PC-3 (cell line): Measurements from ENCODE around the gene ZDHHC16. TPM values are rescaled to one million over a fixed set of nuclear protein-coding genes. Genes with fewer than 3 reads are reported as not detected.

Experiments used
- ATAC-seq: fragments of 200-7000 bp; cut with Tn5 transposase; 2 replicates; pipeline ENCODE4 v1.9.1; 2020; ENCODE audit warnings: mild to moderate bottlenecking, moderate library complexity
- BruUV-seq: library from RNA; stranded (reverse); fragments of 400-500 nt; replicated peaks from 2 replicates; lab custom pipeline; 2021; lab: Mats Ljungman, UMichigan
- CTCF ChIA-PET: fragments of 300-600 bp; sonication (Branson Sonifier 250); formaldehyde crosslinking; loops from one replicate; lab custom pipeline; 2022; ENCODE audit warnings: antibody characterized with exemption; lab: Charles Lee
- POLR2A ChIA-PET: fragments of 300-600 bp; sonication (Branson Sonifier 250); formaldehyde crosslinking; loops from one replicate; lab custom pipeline; 2022; ENCODE audit warnings: antibody characterized with exemption; ENCODE audit not compliant: unreplicated experiment; lab: Charles Lee
- DNase-seq: peaks from one replicate; pipeline ENCODE4 v3.0.0-alpha.2; 2015
- H2AFZ ChIP-seq: fragments of 300-600 bp; sonication (generic); 2 replicates; pipeline ENCODE4 v1.6.0; 2016; ENCODE audit warnings: antibody characterized with exemption, low read length
- H3F3A ChIP-seq: fragments of 300-600 bp; sonication (generic); one replicate; pipeline ENCODE4 v1.6.0; 2017; ENCODE audit warnings: antibody characterized with exemption, low read length, control low read depth, mild to moderate bottlenecking; ENCODE audit not compliant: unreplicated experiment
- H3K27ac ChIP-seq: fragments of 300-600 bp; sonication (generic); 2 replicates; pipeline ENCODE4 v1.5.1; 2016; ENCODE audit warnings: mild to moderate bottlenecking, low read length
- H3K27me3 ChIP-seq: fragments of 300-600 bp; sonication (generic); 2 replicates; pipeline ENCODE4 v1.6.1; 2016; ENCODE audit warnings: low read length, mixed read lengths
- H3K36me3 ChIP-seq: fragments of 300-600 bp; sonication (generic); 2 replicates; pipeline ENCODE4 v1.6.1; 2016; ENCODE audit warnings: low read depth, mixed run types, low read length, mixed read lengths
- H3K4me1 ChIP-seq: fragments of 300-600 bp; sonication (generic); 2 replicates; pipeline ENCODE4 v1.5.1; 2016; ENCODE audit warnings: low read length; ENCODE audit not compliant: insufficient read depth
- H3K4me2 ChIP-seq: fragments of 300-600 bp; sonication (generic); 2 replicates; pipeline ENCODE4 v1.6.0; 2016; ENCODE audit warnings: low read length
- H3K4me3 ChIP-seq: fragments of 300-600 bp; sonication (generic); 2 replicates; pipeline ENCODE4 v1.5.1; 2016; ENCODE audit warnings: mild to moderate bottlenecking, low read length, mixed read lengths
- H3K79me2 ChIP-seq: fragments of 300-600 bp; sonication (generic); 2 replicates; pipeline ENCODE4 v1.6.1; 2017; ENCODE audit warnings: low read length, mixed read lengths
- H3K9ac ChIP-seq: fragments of 300-600 bp; sonication (generic); 2 replicates; pipeline ENCODE4 v1.6.0; 2016; ENCODE audit warnings: mild to moderate bottlenecking, low read length
- H3K9me2 ChIP-seq: fragments of 300-600 bp; sonication (generic); replicated peaks from 2 replicates; pipeline ENCODE4 v1.6.1; 2016; ENCODE audit warnings: mixed run types, low read length, mixed read lengths
- H3K9me3 ChIP-seq: fragments of 300-600 bp; sonication (generic); 2 replicates; pipeline ENCODE4 v1.6.1; 2016; ENCODE audit warnings: low read length, mixed read lengths
- H4K20me1 ChIP-seq: fragments of 300-600 bp; sonication (generic); 2 replicates; pipeline ENCODE4 v1.6.1; 2016; ENCODE audit warnings: low read length, mixed read lengths
- CTCF ChIP-seq: fragments of 300-600 bp; sonication (generic); conservative IDR thresholded peaks from 2 replicates; pipeline ENCODE4 v1.5.1; 2017; ENCODE audit warnings: antibody characterized with exemption, low read depth, mild to moderate bottlenecking, low read length
- EZH2 ChIP-seq: fragments of 300-600 bp; sonication (generic); IDR thresholded peaks from one replicate; pipeline ENCODE4 v1.6.1; 2017; ENCODE audit warnings: antibody characterized with exemption, mild to moderate bottlenecking, low read length; ENCODE audit not compliant: unreplicated experiment
- EZH2phosphoT487 ChIP-seq: fragments of 300-600 bp; sonication (generic); IDR thresholded peaks from 2 replicates; pipeline ENCODE4 v1.6.1; 2018; ENCODE audit warnings: mild to moderate bottlenecking, antibody characterized with exemption, low read length, borderline replicate concordance
- intact Hi-C: fragments of 100-400 bp; cut with micrococcal nuclease; formaldehyde crosslinking; loops from 2 replicates; pipeline ENCODE4 v1.9.0; 2023
- total RNA-seq: library from RNA; depleted of rRNA; stranded (reverse); fragments of >200 nt; gene quantifications from 2 replicates; pipeline ENCODE4 v1.2.3, GENCODE V29; 2014

The ZDHHC16 gene
- total RNA-seq, 1 experiment from 2014 or later: 35.1 TPM

GRCh38 chr10:97444212-97444611 lies 1.8 kb upstream of the ZDHHC16 start:
- ChIA-PET CTCF (no interaction called here), POLR2A (no interaction called here)
- ATAC-seq: no peak
- Histone ChIP-seq H3K4me1 (peaks cover 21% of the 10 kb centered on the region), H3K9me3 (no peaks in the 10 kb centered on the region), H3K27me3 (no peaks in the 10 kb centered on the region), H3K27ac (no peak overlapping the region), H4K20me1 (no peaks in the 10 kb centered on the region), H3F3A (no peaks in the 10 kb centered on the region), H3K79me2 (peaks cover 51% of the 10 kb centered on the region), H3K9me2 (no peaks in the 10 kb centered on the region), H2AFZ (no peak overlapping the region), H3K4me2 (peak overlapping the region; percentile 93; the same call in 1 of the 2 replicates), H3K36me3 (no peaks in the 10 kb centered on the region), H3K9ac (no peak overlapping the region), H3K4me3 (peak overlapping the region; percentile 100; the same call in 1 of the 2 replicates)
- DNase-seq: no peak
- TF ChIP-seq EZH2: no peak
- no TSS peak for BruUV-seq
- intact Hi-C loops: no loop called here

DNA sequence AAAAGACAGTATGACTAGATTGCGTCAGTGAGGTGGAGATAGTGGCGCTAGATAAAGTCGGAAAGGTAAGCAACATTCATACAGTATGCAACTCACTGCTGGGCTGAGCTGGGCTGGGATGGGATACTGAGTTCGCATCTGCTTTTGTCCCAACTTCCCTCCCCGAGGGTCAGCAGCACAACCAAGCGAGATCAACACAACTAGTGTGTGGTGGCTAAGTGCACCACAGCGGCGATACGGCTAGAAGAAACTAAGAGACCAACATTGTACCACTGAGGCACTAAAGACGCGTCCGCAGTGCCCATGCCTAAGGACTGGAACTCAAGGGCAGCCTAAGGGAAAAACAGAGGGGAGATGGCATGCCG lies 636 bp upstream of the ZDHHC16 start:
- Histone ChIP-seq H3K79me2 (peaks cover 56% of the 10 kb centered on the region), H3K9me2 (no peaks in the 10 kb centered on the region), H3K27me3 (no peaks in the 10 kb centered on the region), H3K4me1 (peaks cover 21% of the 10 kb centered on the region), H3K9ac (peak overlapping the region; percentile 83), H2AFZ (peak overlapping the region; percentile 95), H3K4me3 (peak overlapping the region; percentile 100), H3F3A (no peaks in the 10 kb centered on the region), H3K9me3 (no peaks in the 10 kb centered on the region), H3K27ac (no peak overlapping the region), H4K20me1 (no peaks in the 10 kb centered on the region), H3K4me2 (peak overlapping the region; percentile 93), H3K36me3 (no peaks in the 10 kb centered on the region)
- POLR2A ChIA-PET: interaction anchor here (0.5 to 0.7 kb wide), 2 partner anchors 11 to 14 kb away, joined by 3 to 5 read pairs; no protein-coding TSS in a partner anchor
- TSS peak; percentile 55 for BruUV-seq
- CTCF ChIA-PET: no interaction called here
- DNase-seq: no peak
- intact Hi-C loops: loop anchor here (5.0 kb wide), 1 partner anchor 113 kb away; the partner anchor contains the start of gene FRAT2
- ATAC-seq: no peak
- TF ChIP-seq EZH2 (no peak), CTCF (no peak), EZH2phosphoT487 (no peak)

- Histone ChIP-seq H3F3A (no peaks in the 10 kb centered on the region), H3K4me2 (no peak overlapping the region), H4K20me1 (no peaks in the 10 kb centered on the region), H3K9me3 (no peaks in the 10 kb centered on the region), H3K9me2 (no peaks in the 10 kb centered on the region), H3K4me1 (peaks cover 14% of the 10 kb centered on the region), H3K27me3 (no peaks in the 10 kb centered on the region), H3K79me2 (peaks cover 42% of the 10 kb centered on the region), H3K27ac (no peak overlapping the region), H3K9ac (no peak overlapping the region), H3K36me3 (peaks cover 13% of the 10 kb centered on the region; the same call in 1 of the 2 replicates), H2AFZ (no peak overlapping the region), H3K4me3 (no peak overlapping the region)
- no peak for ATAC-seq
- intact Hi-C loops: no loop called here
- no TSS peak for BruUV-seq
- ChIA-PET CTCF (no interaction called here), POLR2A (no interaction called here)
- TF ChIP-seq CTCF (no peak), EZH2phosphoT487 (no peak), EZH2 (no peak)
- no peak for DNase-seq
These were observed 4.9 kb downstream of the ZDHHC16 start for GRCh38 chr10:97450828-97451227.
